Measurements from ENCODE around the gene DHRS2.

DHRS2 gene

DNA sequence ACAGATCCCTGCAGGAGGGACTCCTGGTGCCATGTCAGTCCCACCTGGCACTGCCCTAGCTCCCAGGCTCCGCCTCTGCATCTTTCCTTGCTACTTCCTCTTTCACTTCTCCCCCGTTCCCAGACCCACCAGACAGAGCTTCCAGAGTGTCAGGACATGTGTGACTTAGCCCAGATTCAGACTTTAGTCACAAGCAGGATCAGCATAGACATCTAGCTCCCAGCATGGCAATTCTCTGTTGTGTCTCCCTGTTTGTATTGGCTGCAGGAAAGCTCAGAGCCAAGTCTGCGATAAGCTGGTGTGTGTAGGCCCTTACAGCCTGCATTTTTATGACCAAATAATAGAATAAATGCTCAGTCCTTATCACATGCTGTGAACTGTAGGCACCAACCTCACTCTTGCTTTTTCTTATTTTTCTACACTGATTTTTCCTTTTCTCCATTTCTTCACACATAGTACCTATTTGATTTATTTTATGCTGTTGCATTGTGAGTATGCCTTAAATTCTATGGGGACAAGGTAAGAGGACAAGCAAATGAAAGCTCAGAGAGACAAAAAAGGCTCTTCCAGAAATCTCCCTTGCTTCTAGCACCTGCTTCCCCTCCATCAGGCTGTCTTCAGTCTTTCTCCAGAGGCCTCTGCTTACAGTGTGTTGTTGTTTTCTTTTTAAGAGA, 5.9 kb downstream of the DHRS2 start:
- H3K36me3 ChIP-seq (replicated peaks) = no peaks in the 10 kb centered on the region
- no peak overlapping the region for H3K27ac ChIP-seq
- no peak overlapping the region for H3K4me3 ChIP-seq (ENCODE audit: low read depth, low read length)
- in situ Hi-C loops (cut with HindIII; ENCODE audit: low pct_ligation_motif_present, low sequenced_read_pairs) = no loop called here
- H3K27me3 ChIP-seq (replicated peaks) = no peaks in the 10 kb centered on the region
- TF ChIP-seq, protein P1, sequence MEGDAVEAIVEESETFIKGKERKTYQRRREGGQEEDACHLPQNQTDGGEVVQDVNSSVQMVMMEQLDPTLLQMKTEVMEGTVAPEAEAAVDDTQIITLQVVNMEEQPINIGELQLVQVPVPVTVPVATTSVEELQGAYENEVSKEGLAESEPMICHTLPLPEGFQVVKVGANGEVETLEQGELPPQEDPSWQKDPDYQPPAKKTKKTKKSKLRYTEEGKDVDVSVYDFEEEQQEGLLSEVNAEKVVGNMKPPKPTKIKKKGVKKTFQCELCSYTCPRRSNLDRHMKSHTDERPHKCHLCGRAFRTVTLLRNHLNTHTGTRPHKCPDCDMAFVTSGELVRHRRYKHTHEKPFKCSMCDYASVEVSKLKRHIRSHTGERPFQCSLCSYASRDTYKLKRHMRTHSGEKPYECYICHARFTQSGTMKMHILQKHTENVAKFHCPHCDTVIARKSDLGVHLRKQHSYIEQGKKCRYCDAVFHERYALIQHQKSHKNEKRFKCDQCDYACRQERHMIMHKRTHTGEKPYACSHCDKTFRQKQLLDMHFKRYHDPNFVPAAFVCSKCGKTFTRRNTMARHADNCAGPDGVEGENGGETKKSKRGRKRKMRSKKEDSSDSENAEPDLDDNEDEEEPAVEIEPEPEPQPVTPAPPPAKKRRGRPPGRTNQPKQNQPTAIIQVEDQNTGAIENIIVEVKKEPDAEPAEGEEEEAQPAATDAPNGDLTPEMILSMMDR (IDR thresholded peaks at IDR 0.05; ENCODE audit: low read depth, low read length, missing control alignments) = no peak
- no peak for DNase-seq

DNA sequence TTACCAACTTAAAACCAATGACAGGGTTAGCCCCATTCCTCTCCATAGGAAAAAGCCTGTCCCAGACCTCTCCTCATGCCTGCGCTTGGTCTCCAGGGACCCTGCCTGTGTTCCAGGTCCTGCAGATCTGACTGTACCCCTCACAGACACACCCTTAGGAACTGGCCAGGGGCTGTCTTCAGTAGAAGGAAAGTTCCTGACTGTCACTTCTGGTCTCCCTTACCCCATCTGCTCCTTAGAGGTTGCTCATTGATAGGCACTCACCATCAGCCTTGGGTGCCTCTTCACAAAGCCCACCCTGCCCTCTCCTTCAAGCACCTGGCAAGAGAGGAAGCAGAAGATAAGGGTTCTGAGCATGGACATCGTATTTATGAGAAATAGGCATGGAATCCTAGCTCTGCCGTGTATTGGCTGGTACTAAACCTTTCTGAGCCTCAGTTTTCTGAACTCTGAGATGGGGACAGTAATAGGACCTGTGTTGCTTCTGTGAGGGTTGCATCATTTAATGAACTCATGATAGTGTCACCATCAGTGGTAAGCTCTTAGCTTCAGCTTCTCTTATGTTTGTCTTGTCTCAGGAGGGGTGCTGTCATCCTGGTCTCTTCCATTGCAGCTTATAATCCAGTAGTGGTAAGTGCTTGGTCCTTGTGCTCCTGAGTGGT, 7.5 kb downstream of the DHRS2 start:
- TF ChIP-seq, protein P1 (IDR thresholded peaks at IDR 0.05; ENCODE audit: low read depth, low read length, missing control alignments) = no peak
- Histone ChIP-seq H3K36me3 (replicated peaks) (no peaks in the 10 kb centered on the region), H3K4me3 (ENCODE audit: low read depth, low read length) (no peak overlapping the region), H3K27me3 (replicated peaks) (no peaks in the 10 kb centered on the region), H3K27ac (no peak overlapping the region)
- in situ Hi-C loops (cut with HindIII; ENCODE audit: low pct_ligation_motif_present, low sequenced_read_pairs) = no loop called here
- DNase-seq = no peak

DNA sequence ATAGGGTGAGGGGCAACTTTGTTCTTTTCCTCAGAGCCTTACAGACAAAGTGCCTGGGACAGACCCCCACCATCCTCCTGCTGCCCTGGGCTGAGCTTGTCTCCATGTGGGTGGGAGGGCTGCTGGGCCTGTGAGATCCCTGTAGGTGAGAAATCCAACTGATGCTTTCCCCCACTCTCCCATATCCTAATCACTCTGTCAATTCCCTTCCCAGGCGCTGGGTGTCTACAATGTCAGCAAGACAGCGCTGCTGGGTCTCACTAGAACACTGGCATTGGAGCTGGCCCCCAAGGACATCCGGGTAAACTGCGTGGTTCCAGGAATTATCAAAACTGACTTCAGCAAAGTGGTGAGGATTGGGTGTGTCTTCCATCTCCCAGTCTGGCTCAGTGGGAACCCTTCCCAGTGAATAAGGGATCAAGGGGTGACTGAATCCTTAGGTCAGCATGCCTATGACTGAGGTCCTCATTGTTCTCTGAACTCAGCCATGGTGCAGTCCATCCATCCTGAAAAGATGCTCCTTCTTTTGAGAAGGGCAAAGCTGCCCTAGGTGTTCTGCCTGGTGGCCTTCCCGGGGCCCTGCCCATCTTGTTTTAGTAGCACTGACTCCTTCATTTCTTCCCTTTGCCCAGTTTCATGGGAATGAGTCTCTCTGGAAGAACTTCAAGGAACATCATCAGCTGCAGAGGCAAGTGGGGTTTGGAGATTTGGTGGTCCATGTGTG, 8.2 kb downstream of the DHRS2 start:
- H3K4me3 ChIP-seq (ENCODE audit: low read depth, low read length) = no peak overlapping the region
- H3K27me3 ChIP-seq (replicated peaks) = no peaks in the 10 kb centered on the region
- H3K27ac ChIP-seq = no peak overlapping the region
- TF ChIP-seq, protein P1 (IDR thresholded peaks at IDR 0.05; ENCODE audit: low read depth, low read length, missing control alignments) = no peak
- DNase-seq = no peak
- in situ Hi-C loops (cut with HindIII; ENCODE audit: low pct_ligation_motif_present, low sequenced_read_pairs) = no loop called here
- no peaks in the 10 kb centered on the region for H3K36me3 ChIP-seq (replicated peaks)

DNA sequence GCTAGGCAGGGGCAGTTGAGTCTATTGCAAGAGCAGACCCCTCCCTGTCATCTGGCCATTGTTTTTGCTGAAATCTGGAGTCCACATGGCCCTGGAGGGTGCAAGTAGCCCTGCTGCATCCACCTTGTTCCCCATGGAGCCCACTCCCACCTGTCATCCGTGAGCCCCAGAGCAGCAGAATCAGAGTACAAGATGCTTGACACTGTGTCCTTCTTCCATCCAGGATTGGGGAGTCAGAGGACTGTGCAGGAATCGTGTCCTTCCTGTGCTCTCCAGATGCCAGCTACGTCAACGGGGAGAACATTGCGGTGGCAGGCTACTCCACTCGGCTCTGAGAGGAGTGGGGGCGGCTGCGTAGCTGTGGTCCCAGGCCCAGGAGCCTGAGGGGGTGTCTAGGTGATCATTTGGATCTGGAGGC, 8.8 kb downstream of the DHRS2 start:
- Histone ChIP-seq H3K27me3 (replicated peaks) (no peaks in the 10 kb centered on the region), H3K27ac (no peak overlapping the region), H3K36me3 (replicated peaks) (no peaks in the 10 kb centered on the region), H3K4me3 (ENCODE audit: low read depth, low read length) (no peak overlapping the region)
- in situ Hi-C loops (cut with HindIII; ENCODE audit: low pct_ligation_motif_present, low sequenced_read_pairs) = no loop called here
- DNase-seq = no peak
- TF ChIP-seq, protein P1 (IDR thresholded peaks at IDR 0.05; ENCODE audit: low read depth, low read length, missing control alignments) = no peak

DNA sequence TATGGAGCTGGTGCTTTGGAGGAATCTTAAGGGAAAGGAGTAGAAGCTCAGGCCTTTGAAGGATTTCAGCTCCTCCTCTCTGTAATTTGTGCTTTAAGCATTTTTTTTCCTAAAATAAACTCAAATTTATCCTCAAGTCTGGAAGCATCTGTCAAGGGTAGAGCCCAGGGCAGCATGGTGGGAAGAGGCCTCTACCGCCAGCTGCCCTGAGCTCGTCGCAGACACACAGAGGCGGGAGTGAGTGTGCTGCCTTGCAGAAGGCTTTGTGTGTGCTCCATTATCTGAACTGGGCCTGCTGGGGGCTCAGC, 9.3 kb downstream of the DHRS2 start:
- H3K27me3 ChIP-seq (replicated peaks) = no peaks in the 10 kb centered on the region
- in situ Hi-C loops (cut with HindIII; ENCODE audit: low pct_ligation_motif_present, low sequenced_read_pairs) = no loop called here

More for the DNA sequence above, 9.3 kb downstream of the DHRS2 start:
- DNase-seq = no peak
- Histone ChIP-seq H3K36me3 (replicated peaks) (no peaks in the 10 kb centered on the region), H3K27ac (no peak overlapping the region), H3K4me3 (ENCODE audit: low read depth, low read length) (no peak overlapping the region)
- TF ChIP-seq, protein P1 (IDR thresholded peaks at IDR 0.05; ENCODE audit: low read depth, low read length, missing control alignments) = no peak
